ENCODE measurements around the gene RAP1A. TPM values are rescaled to one million over a fixed set of nuclear protein-coding genes. Genes with fewer than 3 reads are reported as not detected.
A peak's percentile ranks its signal among the peaks of the same experiment; 100 is the strongest.

Gene RAP1A
- polyA plus RNA-seq, 2 donors, result 56.8 to 60.2 TPM

DNA sequence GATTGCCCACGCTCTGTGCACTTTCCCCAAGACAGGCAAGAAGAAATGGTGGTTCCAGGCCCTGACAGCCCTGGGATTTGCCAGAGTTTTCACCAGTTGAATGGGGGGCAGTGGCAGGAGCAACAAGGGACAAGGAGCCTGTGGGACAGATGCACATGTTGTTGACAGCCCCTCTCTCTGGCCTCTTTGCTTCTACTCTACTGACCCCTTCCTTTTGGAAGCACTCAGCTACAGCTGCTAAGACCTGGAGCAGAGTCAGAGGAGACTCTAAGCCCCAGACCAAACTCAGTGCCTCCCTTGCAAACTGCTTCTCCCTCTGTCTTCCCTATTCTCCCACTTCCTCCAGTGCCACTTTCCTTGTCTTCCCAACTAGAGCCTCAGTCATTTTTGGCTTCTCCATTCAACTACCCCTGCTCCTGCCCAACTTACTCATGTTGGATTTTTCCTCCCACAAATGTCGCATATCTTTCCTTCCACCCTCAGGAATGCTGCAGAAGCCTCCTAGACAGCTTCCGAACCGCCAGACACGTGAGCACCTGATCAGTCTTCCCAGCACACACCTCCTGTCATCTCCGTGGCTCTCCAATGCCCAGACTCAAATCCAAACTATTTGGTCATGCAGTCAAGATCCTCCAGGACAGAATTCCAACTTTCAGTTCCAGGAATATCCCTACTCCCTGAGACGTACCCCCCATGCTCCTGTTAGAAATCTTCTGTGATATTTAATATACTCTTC lies 110.5 kb downstream of the RAP1A start:
- Histone ChIP-seq H3K4me1 (ENCODE audit: control insufficient read depth in 2 of 2, insufficient read depth in 2 of 2, low read length in 1 of 2) (peaks cover 3 to 5% of the 10 kb centered on the region in 2 donors), H3K27ac (ENCODE audit: low read depth in 2 of 2, low read length in 1 of 2) (no peak overlapping the region), H3K9me3 (ENCODE audit: control insufficient read depth in 2 of 2, insufficient read depth in 1 of 2, low read depth in 1 of 2, low read length in 1 of 2) (no peaks in the 10 kb centered on the region), H3K27me3 (ENCODE audit: control insufficient read depth in 1 of 2, insufficient read depth in 2 of 2, low read length in 2 of 2) (no peaks in the 10 kb centered on the region), H3K36me3 (ENCODE audit: control insufficient read depth in 2 of 2, insufficient read depth in 2 of 2, low read length in 1 of 2) (peaks cover 0 to 3% of the 10 kb centered on the region in 2 donors), H3K4me3 (ENCODE audit: low read depth in 1 of 2, low read length in 2 of 2) (no peak overlapping the region)
- 63 to 69% methylated on average over 7 of the region's 7 CpGs for WGBS, 2 donors

DNA sequence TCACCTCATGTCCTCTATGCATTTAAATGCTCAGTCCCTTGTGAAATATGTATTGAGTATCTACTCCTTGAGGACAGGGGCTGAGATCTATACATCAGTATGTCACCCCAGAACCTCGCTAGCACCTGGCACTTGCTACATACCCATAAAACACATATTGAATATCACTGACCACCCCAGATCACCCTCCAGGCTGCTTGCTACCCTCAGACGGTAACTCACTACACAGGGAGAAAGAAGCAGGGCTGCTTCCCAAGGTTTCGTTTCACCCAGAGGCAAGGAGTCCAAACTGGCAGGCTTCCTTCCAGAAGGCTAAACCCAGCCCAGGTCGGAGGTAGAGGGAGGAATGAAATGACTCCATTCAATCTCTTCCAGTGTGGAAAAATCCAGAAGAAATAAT lies 111.1 kb downstream of the RAP1A start:
- Histone ChIP-seq H3K36me3 (ENCODE audit: control insufficient read depth in 2 of 2, insufficient read depth in 2 of 2, low read length in 1 of 2) (peaks cover under 1 to 3% of the 10 kb centered on the region in 2 donors), H3K27ac (ENCODE audit: low read depth in 2 of 2, low read length in 1 of 2) (no peak overlapping the region), H3K9me3 (ENCODE audit: control insufficient read depth in 2 of 2, insufficient read depth in 1 of 2, low read depth in 1 of 2, low read length in 1 of 2) (no peaks in the 10 kb centered on the region), H3K4me3 (ENCODE audit: low read depth in 1 of 2, low read length in 2 of 2) (no peak overlapping the region), H3K4me1 (ENCODE audit: control insufficient read depth in 2 of 2, insufficient read depth in 2 of 2, low read length in 1 of 2) (peaks cover 3 to 5% of the 10 kb centered on the region in 2 donors), H3K27me3 (ENCODE audit: control insufficient read depth in 1 of 2, insufficient read depth in 2 of 2, low read length in 2 of 2) (no peaks in the 10 kb centered on the region)
- WGBS, 2 donors, result 60 to 62% methylated on average over 4 of the region's 4 CpGs

DNA sequence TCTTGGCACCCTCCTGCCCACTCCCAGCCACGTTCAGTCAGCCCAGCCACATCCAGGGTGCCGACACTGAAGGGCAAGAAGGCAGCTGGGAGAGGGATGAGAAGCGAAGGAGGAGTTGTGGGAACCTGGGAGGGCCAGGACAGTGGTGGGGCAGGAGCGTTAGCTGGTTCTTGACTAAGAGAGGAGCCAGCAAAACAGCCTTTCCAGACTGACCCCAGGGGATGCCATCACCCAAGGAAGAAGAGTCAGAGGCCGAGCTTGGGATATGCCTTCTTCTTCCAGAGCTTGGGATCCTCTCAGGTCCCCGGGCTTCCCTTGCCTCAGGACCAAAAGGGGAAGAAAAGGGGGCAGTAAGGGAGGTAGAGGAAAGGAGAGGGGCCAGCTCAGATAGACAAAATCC lies 112.4 kb downstream of the RAP1A start:
- H3K27me3 ChIP-seq (ENCODE audit: control insufficient read depth in 1 of 2, insufficient read depth in 2 of 2, low read length in 2 of 2), result no peaks in the 10 kb centered on the region
- H3K4me3 ChIP-seq (ENCODE audit: low read depth in 1 of 2, low read length in 2 of 2), result no peak overlapping the region
- peaks cover 3 to 10% of the 10 kb centered on the region in 2 donors for H3K4me1 ChIP-seq (ENCODE audit: control insufficient read depth in 2 of 2, insufficient read depth in 2 of 2, low read length in 1 of 2)
- H3K27ac ChIP-seq (ENCODE audit: low read depth in 2 of 2, low read length in 1 of 2), result no peak overlapping the region
- 72 to 76% methylated on average over 6 of the region's 6 CpGs for WGBS, 2 donors
- H3K9me3 ChIP-seq (ENCODE audit: control insufficient read depth in 2 of 2, insufficient read depth in 1 of 2, low read depth in 1 of 2, low read length in 1 of 2), result no peaks in the 10 kb centered on the region
- H3K36me3 ChIP-seq (ENCODE audit: control insufficient read depth in 2 of 2, insufficient read depth in 2 of 2, low read length in 1 of 2), result peaks cover 3 to 8% of the 10 kb centered on the region in 2 donors

DNA sequence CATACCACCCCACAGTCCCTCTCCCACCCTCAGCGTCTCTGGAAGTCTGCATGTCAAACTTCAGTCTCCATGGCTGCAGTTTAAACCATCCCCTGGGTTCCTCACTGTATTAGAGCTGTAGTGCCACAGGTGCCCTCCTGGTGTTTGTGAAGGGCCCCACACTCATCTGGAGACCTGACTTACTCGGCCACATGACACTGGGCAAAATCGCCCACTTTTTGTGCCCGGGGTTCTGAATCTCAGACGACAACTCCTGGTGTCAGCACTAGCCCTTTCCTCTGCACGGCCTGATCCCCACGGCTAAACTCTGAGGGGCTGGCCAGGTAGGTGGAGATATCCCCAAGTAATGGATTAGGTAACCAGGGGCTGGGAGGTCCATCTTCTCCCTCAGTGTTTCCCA lies 113.1 kb downstream of the RAP1A start:
- H3K27me3 ChIP-seq (ENCODE audit: control insufficient read depth in 1 of 2, insufficient read depth in 2 of 2, low read length in 2 of 2), result no peaks in the 10 kb centered on the region
- WGBS, 2 donors, result 82 to 89% methylated on average over 7 of the region's 7 CpGs

DNA sequence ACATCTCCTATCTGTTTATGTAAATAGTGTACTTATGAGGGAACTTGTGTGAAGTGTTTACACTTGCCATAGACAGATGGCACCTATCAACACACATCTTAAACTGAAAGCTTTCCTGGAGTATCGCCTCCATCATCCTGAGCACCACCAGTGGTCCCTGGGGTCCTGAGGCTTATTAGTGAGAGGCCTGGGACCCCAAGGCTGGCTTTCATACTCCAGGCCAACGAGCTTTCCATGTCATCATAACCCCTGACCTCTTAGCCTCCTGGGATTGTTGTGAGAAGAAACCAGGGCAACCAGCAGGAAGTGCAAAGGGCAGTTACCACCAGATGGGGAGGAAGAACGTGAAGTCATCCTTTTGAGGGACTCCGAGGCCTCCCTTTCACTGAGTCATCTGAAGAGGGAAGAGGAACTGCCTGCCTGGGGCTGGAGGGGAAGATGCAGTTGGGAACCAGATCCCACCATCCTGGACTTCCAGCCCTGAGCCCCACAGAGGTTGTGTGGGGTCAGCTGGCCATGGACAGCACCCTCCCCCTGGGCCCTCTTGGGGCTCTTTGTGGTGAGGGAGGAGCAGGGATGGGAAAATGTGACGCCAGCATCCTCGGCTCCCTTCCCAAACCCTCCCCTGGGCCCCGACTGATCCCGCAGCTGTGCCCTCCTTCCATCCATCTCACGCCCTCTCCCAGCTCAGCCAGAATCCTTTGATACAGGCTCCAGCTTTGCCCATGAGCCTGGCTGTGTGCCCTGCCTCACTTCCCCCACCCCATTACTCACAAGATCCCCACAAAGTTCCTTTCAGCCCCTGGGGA lies 113.8 kb downstream of the RAP1A start:
- peaks cover 0 to 8% of the 10 kb centered on the region in 2 donors for H3K36me3 ChIP-seq (ENCODE audit: control insufficient read depth in 2 of 2, insufficient read depth in 2 of 2, low read length in 1 of 2)
- 39 to 40% methylated on average over 9 of the region's 9 CpGs for WGBS, 2 donors
- no peak overlapping the region for H3K4me3 ChIP-seq (ENCODE audit: low read depth in 1 of 2, low read length in 2 of 2)
- peak overlapping the region; percentile 55 to 76 for H3K27ac ChIP-seq (ENCODE audit: low read depth in 2 of 2, low read length in 1 of 2)
- H3K4me1 ChIP-seq (ENCODE audit: control insufficient read depth in 2 of 2, insufficient read depth in 2 of 2, low read length in 1 of 2), result peaks cover 3 to 17% of the 10 kb centered on the region in 2 donors
- H3K9me3 ChIP-seq (ENCODE audit: control insufficient read depth in 2 of 2, insufficient read depth in 1 of 2, low read depth in 1 of 2, low read length in 1 of 2), result no peaks in the 10 kb centered on the region
- no peaks in the 10 kb centered on the region for H3K27me3 ChIP-seq (ENCODE audit: control insufficient read depth in 1 of 2, insufficient read depth in 2 of 2, low read length in 2 of 2)

More for the DNA sequence above, 113.1 kb downstream of the RAP1A start:
- peaks cover 3 to 13% of the 10 kb centered on the region in 2 donors for H3K4me1 ChIP-seq (ENCODE audit: control insufficient read depth in 2 of 2, insufficient read depth in 2 of 2, low read length in 1 of 2)
- peak overlapping the region in 1 of 2 donors; percentile 11 for H3K27ac ChIP-seq (ENCODE audit: low read depth in 2 of 2, low read length in 1 of 2)
- H3K4me3 ChIP-seq (ENCODE audit: low read depth in 1 of 2, low read length in 2 of 2), result no peak overlapping the region
- peaks cover 0 to 8% of the 10 kb centered on the region in 2 donors for H3K36me3 ChIP-seq (ENCODE audit: control insufficient read depth in 2 of 2, insufficient read depth in 2 of 2, low read length in 1 of 2)
- H3K9me3 ChIP-seq (ENCODE audit: control insufficient read depth in 2 of 2, insufficient read depth in 1 of 2, low read depth in 1 of 2, low read length in 1 of 2), result no peaks in the 10 kb centered on the region

DNA sequence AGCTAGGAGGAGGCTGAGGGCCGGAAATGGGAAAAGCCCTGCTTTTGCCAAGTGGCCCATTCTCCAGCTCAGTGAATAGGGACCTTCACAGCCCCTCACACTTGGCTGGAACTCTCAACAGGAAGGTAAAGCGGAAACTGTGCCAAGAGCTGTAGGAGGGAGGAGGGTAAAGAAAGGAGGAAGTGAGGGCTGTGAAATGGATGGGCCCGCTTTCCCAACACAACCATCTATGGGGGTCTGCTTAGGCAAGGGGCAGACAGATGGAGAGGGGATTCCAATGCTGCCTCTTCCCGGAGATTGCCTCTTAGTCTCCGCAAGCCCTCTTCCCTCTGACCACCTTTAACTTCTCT lies 114.4 kb downstream of the RAP1A start:
- no peak overlapping the region for H3K4me3 ChIP-seq (ENCODE audit: low read depth in 1 of 2, low read length in 2 of 2)
- H3K27me3 ChIP-seq (ENCODE audit: control insufficient read depth in 1 of 2, insufficient read depth in 2 of 2, low read length in 2 of 2), result no peaks in the 10 kb centered on the region
- no peaks in the 10 kb centered on the region for H3K9me3 ChIP-seq (ENCODE audit: control insufficient read depth in 2 of 2, insufficient read depth in 1 of 2, low read depth in 1 of 2, low read length in 1 of 2)
- peaks cover 3 to 17% of the 10 kb centered on the region in 2 donors for H3K4me1 ChIP-seq (ENCODE audit: control insufficient read depth in 2 of 2, insufficient read depth in 2 of 2, low read length in 1 of 2)
- peaks cover 0 to 8% of the 10 kb centered on the region in 2 donors for H3K36me3 ChIP-seq (ENCODE audit: control insufficient read depth in 2 of 2, insufficient read depth in 2 of 2, low read length in 1 of 2)
- H3K27ac ChIP-seq (ENCODE audit: low read depth in 2 of 2, low read length in 1 of 2), result peak overlapping the region; percentile 55 to 76
- WGBS, 2 donors, result 57 to 65% methylated on average over 5 of the region's 5 CpGs

DNA sequence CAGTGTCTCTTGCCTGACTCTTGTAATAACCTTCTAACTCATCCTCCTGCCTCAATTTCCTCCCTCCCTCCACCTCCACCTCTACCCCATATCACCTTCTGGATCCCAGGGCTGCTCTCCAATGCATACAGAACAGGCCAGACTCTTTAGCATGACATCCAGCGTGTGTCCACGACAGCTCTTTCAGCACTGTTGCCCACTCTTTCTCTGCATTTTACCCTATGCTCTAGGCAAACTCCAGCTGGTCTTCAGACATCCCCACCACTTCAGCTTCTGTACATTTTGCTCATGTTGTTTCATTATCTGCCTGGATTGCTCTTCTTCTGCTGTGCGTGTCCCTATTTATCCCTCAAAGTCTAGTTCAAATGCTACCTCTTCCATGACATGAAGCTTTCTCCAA lies 114.8 kb downstream of the RAP1A start:
- peak overlapping the region; percentile 45 to 55 for H3K27ac ChIP-seq (ENCODE audit: low read depth in 2 of 2, low read length in 1 of 2)
- H3K27me3 ChIP-seq (ENCODE audit: control insufficient read depth in 1 of 2, insufficient read depth in 2 of 2, low read length in 2 of 2), result no peaks in the 10 kb centered on the region
- H3K36me3 ChIP-seq (ENCODE audit: control insufficient read depth in 2 of 2, insufficient read depth in 2 of 2, low read length in 1 of 2), result peaks cover 0 to 8% of the 10 kb centered on the region in 2 donors
- no peaks in the 10 kb centered on the region for H3K9me3 ChIP-seq (ENCODE audit: control insufficient read depth in 2 of 2, insufficient read depth in 1 of 2, low read depth in 1 of 2, low read length in 1 of 2)
- no peak overlapping the region for H3K4me3 ChIP-seq (ENCODE audit: low read depth in 1 of 2, low read length in 2 of 2)
- H3K4me1 ChIP-seq (ENCODE audit: control insufficient read depth in 2 of 2, insufficient read depth in 2 of 2, low read length in 1 of 2), result peaks cover 3 to 17% of the 10 kb centered on the region in 2 donors
- WGBS, 2 donors, result 84 to 87% methylated on average over 3 of the region's 3 CpGs

DNA sequence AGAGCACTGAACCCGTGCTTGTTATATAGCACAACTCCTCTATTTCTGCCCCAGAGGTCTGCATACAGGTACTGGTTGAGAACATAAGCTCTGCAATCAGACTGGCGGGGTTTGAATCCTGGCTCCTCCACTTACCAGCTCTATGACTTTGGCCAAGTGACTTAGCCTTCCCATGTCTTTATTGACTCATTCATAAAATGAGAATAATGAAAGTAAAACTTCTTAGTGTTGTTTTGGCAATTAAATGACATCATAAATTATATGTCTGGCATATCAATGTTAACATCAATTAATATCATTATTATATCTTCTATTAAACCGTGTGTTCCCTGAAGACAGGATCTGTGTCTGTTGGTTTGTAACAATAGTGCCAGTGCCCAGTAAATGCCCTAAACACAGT lies 115.3 kb downstream of the RAP1A start:
- 65 to 74% methylated on average over 3 of the region's 3 CpGs for WGBS, 2 donors

DNA sequence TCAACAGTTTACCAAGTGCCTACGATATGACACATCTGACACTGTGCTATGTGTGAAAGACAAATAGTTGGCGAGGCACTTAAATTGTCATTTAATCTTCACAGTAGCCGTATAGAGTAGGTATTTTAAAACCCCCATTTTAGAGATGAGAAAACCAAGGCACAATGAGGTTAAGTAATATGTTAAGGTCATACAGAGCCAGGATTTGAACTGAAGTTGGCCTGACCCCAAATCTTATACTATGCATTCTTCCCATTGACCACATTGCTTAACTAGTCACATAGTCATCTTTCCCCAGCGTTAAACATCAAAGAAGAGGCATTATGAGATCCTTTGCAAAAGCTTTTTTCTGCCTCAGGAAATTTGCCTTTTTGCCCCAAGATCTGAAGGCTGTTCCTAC lies 115.7 kb downstream of the RAP1A start:
- 75 to 82% methylated on average over 4 of the region's 4 CpGs for WGBS, 2 donors
- Histone ChIP-seq H3K9me3 (ENCODE audit: control insufficient read depth in 2 of 2, insufficient read depth in 1 of 2, low read depth in 1 of 2, low read length in 1 of 2) (no peaks in the 10 kb centered on the region), H3K4me1 (ENCODE audit: control insufficient read depth in 2 of 2, insufficient read depth in 2 of 2, low read length in 1 of 2) (peaks cover 3 to 17% of the 10 kb centered on the region in 2 donors), H3K27me3 (ENCODE audit: control insufficient read depth in 1 of 2, insufficient read depth in 2 of 2, low read length in 2 of 2) (no peaks in the 10 kb centered on the region), H3K36me3 (ENCODE audit: control insufficient read depth in 2 of 2, insufficient read depth in 2 of 2, low read length in 1 of 2) (peaks cover 0 to 8% of the 10 kb centered on the region in 2 donors), H3K27ac (ENCODE audit: low read depth in 2 of 2, low read length in 1 of 2) (no peak overlapping the region), H3K4me3 (ENCODE audit: low read depth in 1 of 2, low read length in 2 of 2) (no peak overlapping the region)

More for the DNA sequence above, 115.3 kb downstream of the RAP1A start:
- Histone ChIP-seq H3K4me3 (ENCODE audit: low read depth in 1 of 2, low read length in 2 of 2) (no peak overlapping the region), H3K27ac (ENCODE audit: low read depth in 2 of 2, low read length in 1 of 2) (peak overlapping the region in 1 of 2 donors; percentile 26), H3K27me3 (ENCODE audit: control insufficient read depth in 1 of 2, insufficient read depth in 2 of 2, low read length in 2 of 2) (no peaks in the 10 kb centered on the region), H3K4me1 (ENCODE audit: control insufficient read depth in 2 of 2, insufficient read depth in 2 of 2, low read length in 1 of 2) (peaks cover 3 to 17% of the 10 kb centered on the region in 2 donors), H3K9me3 (ENCODE audit: control insufficient read depth in 2 of 2, insufficient read depth in 1 of 2, low read depth in 1 of 2, low read length in 1 of 2) (no peaks in the 10 kb centered on the region), H3K36me3 (ENCODE audit: control insufficient read depth in 2 of 2, insufficient read depth in 2 of 2, low read length in 1 of 2) (peaks cover 0 to 8% of the 10 kb centered on the region in 2 donors)
